H9 (cell line): Measurements from ENCODE around the gene ZNRF4. TPM values are rescaled to one million over a fixed set of nuclear protein-coding genes. Genes with fewer than 3 reads are reported as not detected.

Source experiments
- DNase-seq: peaks from one replicate; pipeline ENCODE4 v3.0.0-alpha.2; 2017
- H2AFZ ChIP-seq: one replicate; pipeline ENCODE4 v1.6.1; 2013; ENCODE audit warnings: mild to moderate bottlenecking, low read length, control low read depth, moderate library complexity
- H2AK5ac ChIP-seq: 2 replicates; pipeline ENCODE4 v1.6.1; 2013; ENCODE audit warnings: low read length, control low read depth, mixed read lengths; ENCODE audit not compliant: insufficient read length
- H2BK120ac ChIP-seq: one replicate; pipeline ENCODE4 v1.6.1; 2013; ENCODE audit warnings: low read depth, mild to moderate bottlenecking, low read length, control low read depth, inconsistent platforms; ENCODE audit not compliant: poor library complexity, severe bottlenecking
- H2BK12ac ChIP-seq: 2 replicates; pipeline ENCODE4 v1.6.1; 2013; ENCODE audit warnings: low read length, control low read depth, mixed read lengths, low read depth; ENCODE audit not compliant: insufficient read length
- H2BK15ac ChIP-seq: 2 replicates; pipeline ENCODE4 v1.6.1; 2013; ENCODE audit warnings: low read depth, low read length, control low read depth
- H2BK20ac ChIP-seq: one replicate; pipeline ENCODE4 v1.6.1; 2013; ENCODE audit warnings: low read depth, mild to moderate bottlenecking, low read length, control low read depth, inconsistent platforms; ENCODE audit not compliant: poor library complexity, severe bottlenecking
- H2BK5ac ChIP-seq: 2 replicates; pipeline ENCODE4 v1.6.1; 2013; ENCODE audit warnings: low read length, control low read depth, mixed read lengths; ENCODE audit not compliant: insufficient read length
- H3K14ac ChIP-seq: 2 replicates; pipeline ENCODE4 v1.6.1; 2013; ENCODE audit warnings: low read length, control low read depth; ENCODE audit not compliant: insufficient read depth
- H3K18ac ChIP-seq: 2 replicates; pipeline ENCODE4 v1.6.1; 2013; ENCODE audit warnings: low read depth, mild to moderate bottlenecking, mixed read lengths, low read length, control low read depth; ENCODE audit not compliant: insufficient read length
- H3K23ac ChIP-seq: 2 replicates; pipeline ENCODE4 v1.6.1; 2013; ENCODE audit warnings: low read length, control low read depth, mixed read lengths, low read depth; ENCODE audit not compliant: insufficient read length
- H3K23me2 ChIP-seq: 2 replicates; pipeline ENCODE4 v1.6.1; 2013; ENCODE audit warnings: low read depth, mild to moderate bottlenecking, mixed read lengths, low read length, control low read depth; ENCODE audit not compliant: insufficient read length, poor library complexity, severe bottlenecking
- H3K27ac ChIP-seq: 2 replicates; pipeline ENCODE4 v1.5.1; 2013; ENCODE audit warnings: low read length, control low read depth, mixed read lengths, low read depth; ENCODE audit not compliant: insufficient read length
- H3K27me3 ChIP-seq: 2 replicates; pipeline ENCODE4 v1.6.1; 2013; ENCODE audit warnings: low read length, control low read depth, inconsistent platforms; ENCODE audit not compliant: insufficient read depth
- H3K4ac ChIP-seq: 2 replicates; pipeline ENCODE4 v1.6.1; 2013; ENCODE audit warnings: low read depth, mild to moderate bottlenecking, control low read depth, inconsistent platforms, low read length, moderate library complexity
- H3K4me1 ChIP-seq: 2 replicates; pipeline ENCODE4 v1.6.1; 2013; ENCODE audit warnings: low read length, control low read depth, inconsistent platforms; ENCODE audit not compliant: insufficient read depth
- H3K4me2 ChIP-seq: 2 replicates; pipeline ENCODE4 v1.6.1; 2013; ENCODE audit warnings: low read length, control low read depth, mixed read lengths; ENCODE audit not compliant: insufficient read length, insufficient read depth
- H3K56ac ChIP-seq: 2 replicates; pipeline ENCODE4 v1.6.1; 2013; ENCODE audit warnings: low read depth, mild to moderate bottlenecking, mixed read lengths, low read length, control low read depth; ENCODE audit not compliant: insufficient read length
- H3K79me1 ChIP-seq: 2 replicates; pipeline ENCODE4 v1.6.1; 2013; ENCODE audit warnings: low read depth, mild to moderate bottlenecking, moderate library complexity, low read length, control low read depth, inconsistent platforms; ENCODE audit not compliant: insufficient read depth, poor library complexity, severe bottlenecking
- H3K79me2 ChIP-seq: 2 replicates; pipeline ENCODE4 v1.6.1; 2013; ENCODE audit warnings: low read length, control low read depth, inconsistent platforms; ENCODE audit not compliant: insufficient read depth
- H3K9ac ChIP-seq: 2 replicates; pipeline ENCODE4 v1.6.1; 2013; ENCODE audit warnings: low read length, control low read depth, mixed read lengths; ENCODE audit not compliant: insufficient read length; ENCODE audit errors: extremely low read depth
- H3K9me3 ChIP-seq: one replicate; pipeline ENCODE4 v1.6.1; 2013; ENCODE audit warnings: low read depth, low read length, inconsistent platforms; ENCODE audit not compliant: control insufficient read depth
- H3T11ph ChIP-seq: one replicate; pipeline ENCODE4 v1.6.1; 2013; ENCODE audit warnings: mild to moderate bottlenecking, low read length, control low read depth, inconsistent platforms
- H4K20me1 ChIP-seq: one replicate; pipeline ENCODE4 v1.6.1; 2013; ENCODE audit not compliant: control insufficient read depth, insufficient read length, insufficient read depth
- H4K5ac ChIP-seq: 2 replicates; pipeline ENCODE4 v1.6.1; 2013; ENCODE audit warnings: low read depth, mild to moderate bottlenecking, mixed read lengths, low read length, control low read depth; ENCODE audit not compliant: insufficient read length
- H4K8ac ChIP-seq: replicated peaks from 2 replicates; pipeline ENCODE4 v1.6.1; 2013; ENCODE audit warnings: low read length, control low read depth, mixed read lengths, low read depth; ENCODE audit not compliant: insufficient read length
- H4K91ac ChIP-seq: 2 replicates; pipeline ENCODE4 v1.6.1; 2013; ENCODE audit warnings: low read depth, mild to moderate bottlenecking, moderate library complexity, mixed read lengths, low read length, control low read depth; ENCODE audit not compliant: insufficient read length
- H3K27ac Mint-ChIP-seq, 3 experiments: 2 replicates in 2 of 3; 3 replicates in 1 of 3; pipeline ENCODE4 v1.8.0; 2020 to 2021; ENCODE audit warnings: mixed read lengths in 3 of 3, mild to moderate bottlenecking in 1 of 3, moderate library complexity in 1 of 3
- H3K27me3 Mint-ChIP-seq: 2 replicates; pipeline ENCODE4 v1.8.0; 2021; ENCODE audit warnings: low read depth, mild to moderate bottlenecking, moderate library complexity, mixed read lengths
- H3K36me3 Mint-ChIP-seq, 3 experiments: 2 replicates in 2 of 3; 3 replicates in 1 of 3; pipeline ENCODE4 v1.8.0; 2020 to 2021; ENCODE audit warnings: low read depth in 3 of 3, mixed read lengths in 3 of 3; ENCODE audit not compliant: insufficient read depth in 1 of 3
- H3K4me1 Mint-ChIP-seq, 2 experiments: 2 replicates each; pipeline ENCODE4 v1.8.0; 2020; ENCODE audit warnings: mixed read lengths in 2 of 2
- H3K4me3 Mint-ChIP-seq, 2 experiments: 2 replicates in 1 of 2; 3 replicates in 1 of 2; pipeline ENCODE4 v1.8.0; 2020 to 2021; ENCODE audit warnings: mild to moderate bottlenecking in 2 of 2, mixed read lengths in 2 of 2, moderate library complexity in 1 of 2
- H3K9me3 Mint-ChIP-seq, 2 experiments: 2 replicates in 1 of 2; 3 replicates in 1 of 2; pipeline ENCODE4 v1.8.0; 2020; ENCODE audit warnings: mild to moderate bottlenecking in 2 of 2, mixed read lengths in 2 of 2, moderate library complexity in 1 of 2
- CTCF ChIP-seq: fragments of 200-600 bp; sonication (generic); conservative IDR thresholded peaks from 3 replicates; pipeline ENCODE4 v1.8.0; 2021; ENCODE audit warnings: antibody characterized with exemption, mild to moderate bottlenecking
- WGBS: extraction: QIAGEN DNeasy Blood & Tissue Kit; methylation state at CpG from one replicate; pipeline ENCODE4 v1.1.7; 2013; ENCODE audit warnings: missing lambda C conversion rate, low lambda C conversion rate, mixed read lengths; ENCODE audit not compliant: insufficient read length; ENCODE audit errors: extremely low coverage; 5-methylcytosine and 5-hydroxymethylcytosine counted together
- total RNA-seq: library from RNA; stranded (reverse); gene quantifications from 2 replicates; pipeline ENCODE4 v1.2.1, GENCODE V29; 2021

Gene ZNRF4
- total RNA-seq, 1 experiment from 2014 or later = not detected

GRCh38 chr19:5470264-5470671, 15.1 kb downstream of the ZNRF4 start:
- no CpG with 5 or more reads among the region's 12 CpGs for WGBS
- H3K9me3 Mint-ChIP-seq = no peaks in the 10 kb centered on the region
- no peaks in the 10 kb centered on the region for H3K27me3 ChIP-seq
- H3K4me3 Mint-ChIP-seq = no peak overlapping the region
- H3K9ac ChIP-seq = no peak overlapping the region
- no peak for TF ChIP-seq CTCF
- no peak for DNase-seq
- no peaks in the 10 kb centered on the region for H4K20me1 ChIP-seq
- H3K14ac ChIP-seq = no peak overlapping the region
- no peak overlapping the region for H4K91ac ChIP-seq
- no peaks in the 10 kb centered on the region for H3K9me3 ChIP-seq
- H3K56ac ChIP-seq = no peak overlapping the region
- H3K79me1 ChIP-seq = no peaks in the 10 kb centered on the region
- no peak overlapping the region for H2BK120ac ChIP-seq
- no peak overlapping the region for H3K27ac ChIP-seq
- no peaks in the 10 kb centered on the region for H3K4me1 ChIP-seq
- H3K27ac Mint-ChIP-seq = no peak overlapping the region
- H3K79me2 ChIP-seq = no peaks in the 10 kb centered on the region
- H4K5ac ChIP-seq = no peak overlapping the region
- no peak overlapping the region for H3T11ph ChIP-seq
- no peaks in the 10 kb centered on the region for H3K23me2 ChIP-seq
- no peak overlapping the region for H3K18ac ChIP-seq
- H2BK20ac ChIP-seq = no peak overlapping the region
- peaks cover 0 to 13% of the 10 kb centered on the region in 2 experiments; a peak in 2 of 4 replicates for H3K4me1 Mint-ChIP-seq
- no peak overlapping the region for H2AK5ac ChIP-seq
- no peak overlapping the region for H3K23ac ChIP-seq
- no peaks in the 10 kb centered on the region for H3K36me3 Mint-ChIP-seq
- no peak overlapping the region for H2BK5ac ChIP-seq
- no peak overlapping the region for H2BK15ac ChIP-seq
- H3K27me3 Mint-ChIP-seq = peaks cover 29% of the 10 kb centered on the region
- H4K8ac ChIP-seq = no peak overlapping the region
- H3K4me2 ChIP-seq = no peak overlapping the region
- H3K4ac ChIP-seq = no peak overlapping the region
- no peak overlapping the region for H2BK12ac ChIP-seq
- H2AFZ ChIP-seq = no peak overlapping the region
